ENCODE data around the gene FRAT1.
"Not testable (repeated sequence)": the region's sequence is repeated elsewhere in the genome, so short reads cannot be mapped to it uniquely, and the experiment has no call there.

DNA sequence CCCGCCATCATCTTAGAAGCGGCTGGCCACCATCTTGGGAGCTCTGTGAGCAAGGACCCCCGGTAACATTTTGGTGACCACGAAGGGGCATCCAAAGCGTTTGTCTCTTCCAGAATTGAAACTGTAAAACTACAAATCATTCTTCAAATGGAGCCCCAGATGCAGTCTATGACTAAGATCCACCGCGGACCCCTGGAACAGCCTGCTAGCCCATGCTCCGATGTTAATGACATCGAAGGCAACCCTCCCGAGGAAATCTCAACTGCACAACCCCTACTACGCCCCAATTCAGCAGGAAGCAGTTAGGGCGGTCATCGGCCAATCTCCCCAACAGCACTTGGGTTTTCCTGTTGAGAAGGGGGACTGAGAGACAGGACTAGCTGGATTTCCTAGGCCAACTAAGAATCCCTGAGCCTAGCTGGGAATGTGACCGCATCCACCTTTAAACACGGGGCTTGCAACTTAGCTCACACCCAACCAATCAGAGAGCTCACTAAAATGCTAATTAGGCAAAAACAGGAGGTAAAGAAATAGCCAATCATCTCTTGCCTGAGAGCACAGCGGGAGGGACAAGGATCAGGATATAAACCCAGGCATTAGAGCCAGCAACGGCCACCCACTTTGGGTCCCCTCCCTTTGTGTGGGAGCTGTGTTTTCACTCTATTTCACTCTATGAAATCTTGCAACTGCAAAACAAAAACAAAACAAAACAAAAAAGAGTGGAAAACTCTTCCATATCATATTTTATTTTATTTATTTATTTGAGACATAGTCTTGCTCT is 28.3 kb upstream of the FRAT1 start:
- TF ChIP-seq, protein P1, sequence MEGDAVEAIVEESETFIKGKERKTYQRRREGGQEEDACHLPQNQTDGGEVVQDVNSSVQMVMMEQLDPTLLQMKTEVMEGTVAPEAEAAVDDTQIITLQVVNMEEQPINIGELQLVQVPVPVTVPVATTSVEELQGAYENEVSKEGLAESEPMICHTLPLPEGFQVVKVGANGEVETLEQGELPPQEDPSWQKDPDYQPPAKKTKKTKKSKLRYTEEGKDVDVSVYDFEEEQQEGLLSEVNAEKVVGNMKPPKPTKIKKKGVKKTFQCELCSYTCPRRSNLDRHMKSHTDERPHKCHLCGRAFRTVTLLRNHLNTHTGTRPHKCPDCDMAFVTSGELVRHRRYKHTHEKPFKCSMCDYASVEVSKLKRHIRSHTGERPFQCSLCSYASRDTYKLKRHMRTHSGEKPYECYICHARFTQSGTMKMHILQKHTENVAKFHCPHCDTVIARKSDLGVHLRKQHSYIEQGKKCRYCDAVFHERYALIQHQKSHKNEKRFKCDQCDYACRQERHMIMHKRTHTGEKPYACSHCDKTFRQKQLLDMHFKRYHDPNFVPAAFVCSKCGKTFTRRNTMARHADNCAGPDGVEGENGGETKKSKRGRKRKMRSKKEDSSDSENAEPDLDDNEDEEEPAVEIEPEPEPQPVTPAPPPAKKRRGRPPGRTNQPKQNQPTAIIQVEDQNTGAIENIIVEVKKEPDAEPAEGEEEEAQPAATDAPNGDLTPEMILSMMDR (conservative IDR thresholded peaks at IDR 0.05; ENCODE audit: low read depth, low read length), result not testable (repeated sequence)
- not testable (repeated sequence) for TF ChIP-seq SMC3 (IDR thresholded peaks at IDR 0.05; ENCODE audit: low read depth, low read length); RFX5 (IDR thresholded peaks at IDR 0.05; ENCODE audit: low read depth, low read length); POLR2A (IDR thresholded peaks at IDR 0.05; ENCODE audit: low read depth, low read length); RCOR1 (IDR thresholded peaks at IDR 0.05; ENCODE audit: insufficient replicate concordance, low read length); FOS (IDR thresholded peaks at IDR 0.05; ENCODE audit: low read depth, low read length); MAFK (IDR thresholded peaks at IDR 0.05; ENCODE audit: low read depth, low read length); MAZ (IDR thresholded peaks at IDR 0.05; ENCODE audit: borderline replicate concordance, low read depth, low read length); MXI1 (IDR thresholded peaks at IDR 0.05; ENCODE audit: borderline replicate concordance, low read depth, low read length)
- TF ChIP-seq, protein P2, sequence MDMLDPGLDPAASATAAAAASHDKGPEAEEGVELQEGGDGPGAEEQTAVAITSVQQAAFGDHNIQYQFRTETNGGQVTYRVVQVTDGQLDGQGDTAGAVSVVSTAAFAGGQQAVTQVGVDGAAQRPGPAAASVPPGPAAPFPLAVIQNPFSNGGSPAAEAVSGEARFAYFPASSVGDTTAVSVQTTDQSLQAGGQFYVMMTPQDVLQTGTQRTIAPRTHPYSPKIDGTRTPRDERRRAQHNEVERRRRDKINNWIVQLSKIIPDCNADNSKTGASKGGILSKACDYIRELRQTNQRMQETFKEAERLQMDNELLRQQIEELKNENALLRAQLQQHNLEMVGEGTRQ (IDR thresholded peaks at IDR 0.05; ENCODE audit: low read depth, low read length), result not testable (repeated sequence)

Data from IMR-90 (cell line).